Astrocyte of the cerebellum (primary cell): ENCODE measurements around the gene FCGR3B.
"Not testable (repeated sequence)": the region's sequence is repeated elsewhere in the genome, so short reads cannot be mapped to it uniquely, and the experiment has no call there.

Experiments
- DNase-seq: peaks from one replicate; pipeline ENCODE4 v3.0.0-alpha.2; 2011; ENCODE audit warnings: low read depth
- H3K4me3 ChIP-seq: 2 replicates; pipeline ENCODE4 v1.5.1; 2011; ENCODE audit warnings: mild to moderate bottlenecking, low read depth, low read length, moderate library complexity
- CTCF ChIP-seq: IDR thresholded peaks from 2 replicates; pipeline ENCODE4 v1.5.1; 2012; ENCODE audit warnings: low read length, low read depth, moderate library complexity, mild to moderate bottlenecking; ENCODE audit errors: missing control alignments
- in situ Hi-C: cut with HindIII; loops from 2 replicates; pipeline ENCODE4 v1.10.0; 2017; ENCODE audit warnings: low sequenced_read_pairs

Gene FCGR3B

GRCh38 chr1:161631076-161631475 lies at the start of gene FCGR3B:
Gene FCGR3B (minus strand): TSS chr1:161631176. CDS start chr1:161631094, 82 bp downstream.
- in situ Hi-C loops: no loop called here
- DNase-seq: no peak
- no peak for TF ChIP-seq CTCF
- no peak within 1 kb of the TSS for H3K4me3 ChIP-seq

- H3K4me3 ChIP-seq: no peak overlapping the region
- in situ Hi-C loops: no loop called here
- TF ChIP-seq CTCF: no peak
- no peak for DNase-seq
Observed at GRCh38 chr1:161678500-161678899, 47.5 kb upstream of the FCGR3B start.

- no peak for DNase-seq
- in situ Hi-C loops: no loop called here
Observed at GRCh38 chr1:161676958-161677689, 46.1 kb upstream of the FCGR3B start.

GRCh38 chr1:161676441-161676840 lies 45.5 kb upstream of the FCGR3B start:
- in situ Hi-C loops: no loop called here
- no peak overlapping the region for H3K4me3 ChIP-seq
- no peak for DNase-seq
- TF ChIP-seq CTCF: no peak

More at GRCh38 chr1:161676958-161677689, 46.1 kb upstream of the FCGR3B start:
- no peak for TF ChIP-seq CTCF
- no peak overlapping the region for H3K4me3 ChIP-seq

GRCh38 chr1:161674908-161675307 lies 43.9 kb upstream of the FCGR3B start:
- DNase-seq, H3K4me3 ChIP-seq, in situ Hi-C loops: not testable (repeated sequence)

GRCh38 chr1:161674447-161674846 lies 43.5 kb upstream of the FCGR3B start:
- DNase-seq: not testable (repeated sequence)

GRCh38 chr1:161673437-161673836 lies 42.5 kb upstream of the FCGR3B start:
- H3K4me3 ChIP-seq, DNase-seq, in situ Hi-C loops: not testable (repeated sequence)

More at GRCh38 chr1:161674447-161674846, 43.5 kb upstream of the FCGR3B start:
- in situ Hi-C loops, H3K4me3 ChIP-seq: not testable (repeated sequence)

GRCh38 chr1:161671045-161672020 lies 40.4 kb upstream of the FCGR3B start:
- H3K4me3 ChIP-seq, in situ Hi-C loops, DNase-seq: not testable (repeated sequence)

- DNase-seq, in situ Hi-C loops, H3K4me3 ChIP-seq: not testable (repeated sequence)
Observed at GRCh38 chr1:161664689-161665088, 33.7 kb upstream of the FCGR3B start.

GRCh38 chr1:161663569-161663968 lies 32.6 kb upstream of the FCGR3B start:
- in situ Hi-C loops, H3K4me3 ChIP-seq, DNase-seq: not testable (repeated sequence)

- H3K4me3 ChIP-seq, in situ Hi-C loops, DNase-seq: not testable (repeated sequence)
Observed at GRCh38 chr1:161662684-161663339, 31.8 kb upstream of the FCGR3B start, which contains the start of gene FCGR2B. Gene FCGR2B (plus strand): TSS chr1:161663143. CDS start chr1:161663242, 99 bp downstream.
